ENCODE data around the gene WDR18.

- TF ChIP-seq SMC3 (IDR thresholded peaks at IDR 0.05; ENCODE audit: low read depth, low read length) (no peak), CTCF (IDR thresholded peaks at IDR 0.05) (no peak), MAX (IDR thresholded peaks at IDR 0.05; ENCODE audit: low read depth) (no peak), RAD21 (IDR thresholded peaks at IDR 0.05; ENCODE audit: low read length) (0 out of 2 replicates have a peak, but pooled peaks have one; percentile 18), EP300 (IDR thresholded peaks at IDR 0.05; ENCODE audit: borderline replicate concordance in 1 of 2, low read depth in 1 of 2, low read length in 1 of 2) (peak in 1 of 2 experiments; percentile 76; a peak in 1 of 4 replicates), EZH2phosphoT487 (IDR thresholded peaks at IDR 0.05; ENCODE audit: borderline replicate concordance, low read depth) (no peak), REST (IDR thresholded peaks at IDR 0.05; ENCODE audit: low read depth, low read length) (no peak), RFX5 (IDR thresholded peaks at IDR 0.05; ENCODE audit: low read length) (no peak), POLR2AphosphoS5 (IDR thresholded peaks at IDR 0.05; ENCODE audit: low read depth, low read length) (no peak)
Observed at GRCh38 chr19:944171-944567, 40.0 kb upstream of the WDR18 start.

Data from SK-N-SH (cell line).